Small intestine (tissue), 16 donors: ENCODE data around the gene TMEM50B. TPM values are rescaled to one million over a fixed set of nuclear protein-coding genes. Genes with fewer than 3 reads are reported as not detected.

ENCODE experiments used
- DNase-seq, 2 donors: peaks; one replicate each; pipeline versions ENCODE4 v3.0.0 to v3.0.0-alpha.2; 2013
- FAIRE-seq: peaks from 2 replicates; lab custom pipeline; 2012; peaks lifted over from hg19 to GRCh38; lab: Jason Lieb, UNC
- H3K27ac ChIP-seq, 3 donors: one replicate each; pipeline ENCODE4 v1.5.1; 2013; ENCODE audit warnings: low read length in 2 of 3, mild to moderate bottlenecking in 2 of 3, control low read depth in 1 of 3, inconsistent platforms in 1 of 3, low read depth in 1 of 3, moderate library complexity in 1 of 3
- H3K27me3 ChIP-seq, 3 donors: one replicate each; pipeline ENCODE4 v1.6.1; 2013; ENCODE audit warnings: low read length in 3 of 3, inconsistent platforms in 1 of 3; ENCODE audit not compliant: control insufficient read depth in 3 of 3, insufficient read depth in 3 of 3
- H3K36me3 ChIP-seq, 3 donors: one replicate each; pipeline ENCODE4 v1.6.1; 2013; ENCODE audit warnings: low read length in 3 of 3, inconsistent platforms in 1 of 3, low read depth in 1 of 3, mild to moderate bottlenecking in 1 of 3, moderate library complexity in 1 of 3; ENCODE audit not compliant: control insufficient read depth in 3 of 3, insufficient read depth in 2 of 3
- H3K4me1 ChIP-seq, 3 donors: one replicate each; pipeline ENCODE4 v1.6.1; 2013; ENCODE audit warnings: low read length in 2 of 3, inconsistent platforms in 1 of 3, low read depth in 1 of 3, mild to moderate bottlenecking in 1 of 3, moderate library complexity in 1 of 3; ENCODE audit not compliant: control insufficient read depth in 3 of 3, insufficient read depth in 2 of 3
- H3K4me3 ChIP-seq, 3 donors: one replicate each; pipeline ENCODE4 v1.5.1; 2013; ENCODE audit warnings: low read length in 3 of 3, control low read depth in 1 of 3, inconsistent platforms in 1 of 3, low read depth in 1 of 3, mild to moderate bottlenecking in 1 of 3, moderate library complexity in 1 of 3
- H3K9me3 ChIP-seq, 2 donors: one replicate each; pipeline ENCODE4 v1.6.1; 2013; ENCODE audit warnings: low read depth in 1 of 2, low read length in 1 of 2; ENCODE audit not compliant: control insufficient read depth in 2 of 2, insufficient read depth in 1 of 2
- WGBS, 3 donors: extraction: QIAGEN DNeasy Blood & Tissue Kit; methylation state at CpG; one replicate each; pipeline ENCODE4 v1.1.7; 2013; 5-methylcytosine and 5-hydroxymethylcytosine counted together
- long read RNA-seq, 10 donors: transcript quantifications; one replicate each; lab custom pipeline, GENCODE V29; 2026
- polyA plus RNA-seq, 4 donors: library from polyadenylated mRNA; stranded (reverse) in 3 of 4; unstranded in 1 of 4; fragments of 200-250 nt in 3 of 4; fragments of 120-200 nt in 1 of 4; gene quantifications; one replicate each; pipeline versions ENCODE4 v1.2.1 to v1.2.3, GENCODE V29; 2013
- donor health status: healthy with polysubstance abuse.
- donor health status: control.
- donor health status: control.
- donor health status: Bipolar disorder and iron deficiency.
- donor health status: healthy.

TMEM50B gene
- polyA plus RNA-seq, result 10 to 100 TPM; 22.2 to 54.3 (median 50.1) TPM
- long read RNA-seq, donor 1, transcript TMEM50B-210 (7 exons, 2,375 nt), result major isoform, 49 of 176 reads
- long read RNA-seq, donor 1, partial matches to known transcripts, result 100 of 176 reads
- long read RNA-seq, donor 1, other reads (novel, unspliced or antisense), result 20 of 176 reads
- long read RNA-seq, donor 2, transcript TMEM50B-210 (7 exons, 2,375 nt), result major isoform, 9 of 12 reads
- long read RNA-seq, donor 2, partial matches to known transcripts, result 0 of 12 reads
- long read RNA-seq, donor 2, other reads (novel, unspliced or antisense), result 0 of 12 reads
- long read RNA-seq, donor 3, transcript TMEM50B-210 (7 exons, 2,375 nt), result major isoform, 20 of 29 reads
- long read RNA-seq, donor 3, partial matches to known transcripts, result 0 of 29 reads
- long read RNA-seq, donor 3, other reads (novel, unspliced or antisense), result 0 of 29 reads
- long read RNA-seq, donor 4, result 0 reads
- long read RNA-seq, donor 5, partial matches to known transcripts, result 0 of 4 reads
- long read RNA-seq, donor 5, other reads (novel, unspliced or antisense), result 0 of 4 reads
- long read RNA-seq, donor 6, transcript TMEM50B-210 (7 exons, 2,375 nt), result major isoform, 14 of 115 reads
- long read RNA-seq, donor 6, partial matches to known transcripts, result 50 of 115 reads
- long read RNA-seq, donor 6, other reads (novel, unspliced or antisense), result 49 of 115 reads
- long read RNA-seq, donor 7, transcript TMEM50B-210 (7 exons, 2,375 nt), result major isoform, 40 of 43 reads
- long read RNA-seq, donor 7, partial matches to known transcripts, result 0 of 43 reads
- long read RNA-seq, donor 7, other reads (novel, unspliced or antisense), result 0 of 43 reads
- long read RNA-seq, donor 8, transcript TMEM50B-210 (7 exons, 2,375 nt), result major isoform, 5 of 5 reads
- long read RNA-seq, donor 8, partial matches to known transcripts, result 0 of 5 reads
- long read RNA-seq, donor 8, other reads (novel, unspliced or antisense), result 0 of 5 reads
- long read RNA-seq, donor 9, partial matches to known transcripts, result 13 of 28 reads
- long read RNA-seq, donor 9, other reads (novel, unspliced or antisense), result 12 of 28 reads
- long read RNA-seq, donor 10, transcript TMEM50B-210 (7 exons, 2,375 nt), result major isoform, 34 of 150 reads
- long read RNA-seq, donor 10, transcript TMEM50B-209 (4 exons, 695 nt), result minor isoform, 6 of 150 reads
- long read RNA-seq, donor 10, partial matches to known transcripts, result 62 of 150 reads
- long read RNA-seq, donor 10, other reads (novel, unspliced or antisense), result 47 of 150 reads

DNA sequence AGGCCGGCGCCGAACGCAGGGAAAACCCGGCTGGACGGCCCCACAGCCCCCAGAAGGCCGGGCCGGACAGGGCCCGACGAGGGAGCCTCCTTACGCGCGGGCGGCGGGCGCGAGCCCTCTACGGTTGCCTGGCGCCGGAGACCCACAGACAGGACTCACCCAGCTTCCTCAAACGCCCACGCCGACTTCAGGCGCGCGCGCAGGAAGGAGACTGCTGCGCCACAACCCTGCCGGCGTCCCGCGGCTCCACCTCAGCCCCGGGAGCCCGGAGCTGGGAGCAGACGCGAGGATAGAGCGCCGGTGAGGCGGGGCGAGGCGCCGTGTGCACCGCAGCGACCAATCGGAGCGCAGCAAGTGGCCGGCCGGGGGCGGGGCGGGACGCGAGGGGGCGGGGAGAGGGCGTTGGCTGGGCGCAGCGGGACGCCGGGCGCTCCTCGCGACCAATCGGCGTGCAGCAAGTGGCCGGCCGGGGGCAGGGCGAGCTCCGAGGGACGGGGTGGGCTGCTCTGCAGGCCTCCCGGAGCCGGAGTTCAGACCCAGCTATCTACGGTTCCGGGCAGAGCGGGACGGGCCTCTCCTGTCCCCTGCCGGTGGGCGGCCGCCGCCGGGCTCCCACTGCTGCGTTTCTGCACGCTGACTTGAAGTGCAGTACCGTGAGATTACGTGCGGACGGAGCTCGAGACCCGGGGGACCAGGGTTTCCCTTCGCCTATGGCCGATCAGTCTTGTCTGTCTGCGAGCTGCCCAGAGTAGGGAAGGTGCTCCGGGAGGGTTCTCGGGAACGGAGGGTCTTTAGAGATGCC, at the start of gene TMEM50B:
TSS of gene TMEM50B (minus strand) at position 296 of the 802 bp plus-strand sequence. CDS start 11,089 bp downstream, outside the sequence.
- FAIRE-seq, result no peak

DNA sequence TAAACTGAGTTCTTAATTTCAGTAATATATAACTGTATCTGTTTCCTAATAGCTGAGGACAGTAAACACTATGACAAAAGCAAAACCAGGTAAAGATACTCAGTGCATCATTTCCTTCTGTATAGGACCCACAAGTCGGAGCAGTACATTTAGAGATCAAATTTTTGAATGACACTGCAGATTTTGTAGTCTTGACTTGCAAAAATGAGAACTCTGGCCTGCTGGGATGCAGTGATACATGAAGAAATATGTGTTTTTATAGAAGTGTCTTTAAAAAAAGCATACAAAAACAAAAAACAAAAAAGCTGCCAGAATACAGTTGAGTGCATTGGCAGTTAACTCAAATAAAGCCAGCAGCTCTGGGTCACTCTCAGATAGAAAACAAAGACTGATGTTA, 43.2 kb upstream of the TMEM50B start:
- Histone ChIP-seq H3K36me3 (peaks cover 14 to 38% (median 18%) of the 10 kb centered on the region in 3 donors), H3K4me1 (no peaks in the 10 kb centered on the region), H3K27ac (no peak overlapping the region), H3K4me3 (no peak overlapping the region), H3K27me3 (no peaks in the 10 kb centered on the region), H3K9me3 (no peaks in the 10 kb centered on the region)
- no peak for DNase-seq
- no peak for FAIRE-seq
- WGBS, 3 donors, result 83 to 88% (median 83%) methylated on average over 1 of the region's 1 CpG

More for the DNA sequence above, at the start of gene TMEM50B:
- Histone ChIP-seq H3K9me3 (no peaks in the 10 kb centered on the region), H3K27me3 (no peaks in the 10 kb centered on the region), H3K4me1 (no peaks in the 10 kb centered on the region), H3K4me3 (peak within 1 kb of the TSS; percentile 79 to 91 (median 80)), H3K27ac (peak within 1 kb of the TSS; percentile 96 to 99 (median 96)), H3K36me3 (peaks cover 0 to 6% (median 0%) of the 10 kb centered on the region in 3 donors)
- 0 to 1% (median 0%) methylated on average over 67 to 93 of the region's 93 CpGs for WGBS, 3 donors
- peak; percentile 97 for DNase-seq

DNA sequence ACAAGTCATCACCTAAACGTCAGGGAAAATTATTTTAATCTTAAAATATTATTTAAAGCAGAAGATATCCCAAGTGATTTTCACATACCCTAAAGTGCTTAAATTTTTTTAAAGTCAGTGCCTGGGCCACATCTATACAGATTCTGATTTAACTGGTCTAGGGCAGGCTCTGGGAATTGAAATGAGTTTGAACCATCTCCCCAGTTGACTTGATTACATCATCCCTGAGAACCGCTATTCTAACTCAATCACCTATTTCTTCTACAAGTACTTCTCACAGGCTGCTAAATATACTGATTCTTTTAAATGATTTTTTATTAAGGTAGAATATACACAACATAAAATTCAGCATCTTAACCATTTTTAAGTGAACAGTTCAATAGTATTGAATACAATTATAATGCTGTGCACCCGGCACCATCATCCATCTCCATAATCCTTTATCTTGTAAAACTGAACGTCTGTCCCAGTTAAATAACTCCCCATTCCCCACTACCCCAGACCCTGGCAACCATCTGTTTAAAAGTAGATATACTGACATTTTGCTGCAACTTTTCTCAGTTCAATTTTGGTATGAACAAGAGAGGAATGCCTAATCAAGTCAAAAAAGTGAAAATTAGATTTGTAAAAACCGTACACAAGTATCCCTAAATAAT, 42.7 kb upstream of the TMEM50B start:
- WGBS, 3 donors, result 85 to 88% (median 87%) methylated on average over 5 of the region's 5 CpGs
- no peak overlapping the region for H3K4me3 ChIP-seq

DNA sequence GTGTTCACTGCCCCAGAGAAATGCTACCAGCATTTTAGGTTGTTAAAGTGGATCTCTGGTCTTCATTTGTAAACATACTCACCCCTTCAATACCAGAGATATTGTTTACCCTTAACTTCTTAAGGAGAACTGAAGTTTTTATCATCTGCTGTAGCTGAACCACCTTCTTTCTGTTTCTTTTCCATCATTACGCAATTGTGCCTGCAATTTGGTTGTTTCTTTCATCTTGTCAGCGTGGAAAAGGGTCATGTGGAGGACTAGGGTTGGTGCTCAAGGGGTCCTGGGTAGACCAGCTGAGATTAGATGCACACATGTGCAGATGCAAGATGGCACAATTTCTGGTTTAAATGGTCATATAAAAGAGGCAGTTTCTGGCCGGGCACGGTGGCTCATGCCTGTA, 39.1 kb upstream of the TMEM50B start:
- DNase-seq (no peak), FAIRE-seq (no peak)
- peaks cover 13 to 27% (median 20%) of the 10 kb centered on the region in 3 donors for H3K36me3 ChIP-seq
- no peak overlapping the region for H3K27ac ChIP-seq
- no peaks in the 10 kb centered on the region for H3K4me1 ChIP-seq
- H3K4me3 ChIP-seq, result no peak overlapping the region
- no peaks in the 10 kb centered on the region for H3K27me3 ChIP-seq
- H3K9me3 ChIP-seq, result no peaks in the 10 kb centered on the region
- whole genome bisulfite sequencing, 3 donors, result 94 to 98% (median 96%) methylated on average over 4 of the region's 4 CpGs

More for the DNA sequence above, 42.7 kb upstream of the TMEM50B start:
- FAIRE-seq (no peak), DNase-seq (no peak)
- H3K27ac ChIP-seq, result no peak overlapping the region
- peaks cover 16 to 35% (median 20%) of the 10 kb centered on the region in 3 donors for H3K36me3 ChIP-seq
- no peaks in the 10 kb centered on the region for H3K9me3 ChIP-seq
- H3K27me3 ChIP-seq, result no peaks in the 10 kb centered on the region
- H3K4me1 ChIP-seq, result no peaks in the 10 kb centered on the region

DNA sequence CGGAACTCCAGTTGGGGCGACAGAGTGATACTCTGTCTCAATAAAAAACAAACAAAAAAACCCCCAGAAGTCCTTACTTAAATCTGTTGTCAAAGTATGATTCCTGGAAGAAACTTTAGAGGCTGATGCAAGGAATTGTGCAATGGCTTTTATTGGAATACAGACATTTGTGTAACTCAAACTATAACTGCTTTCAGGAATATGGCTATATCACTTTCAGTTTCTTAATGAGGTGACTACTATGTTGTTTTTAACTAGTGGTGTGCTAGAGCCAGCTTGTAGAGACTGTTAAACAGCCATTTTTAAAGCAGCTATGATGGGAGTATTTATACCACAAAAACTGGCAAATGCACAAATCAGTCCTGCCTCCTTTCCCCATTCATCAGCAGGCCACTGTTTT, 34.5 kb upstream of the TMEM50B start:
- H3K9me3 ChIP-seq, result no peaks in the 10 kb centered on the region
- DNase-seq (peak in 1 of 2 donors; percentile 10), FAIRE-seq (no peak)
- no peaks in the 10 kb centered on the region for H3K27me3 ChIP-seq
- H3K27ac ChIP-seq, result no peak overlapping the region
- 87 to 92% (median 91%) methylated on average over 2 of the region's 2 CpGs for WGBS, 3 donors
- peaks cover 18 to 43% (median 34%) of the 10 kb centered on the region in 3 donors for H3K36me3 ChIP-seq
- no peaks in the 10 kb centered on the region for H3K4me1 ChIP-seq
- no peak overlapping the region for H3K4me3 ChIP-seq

DNA sequence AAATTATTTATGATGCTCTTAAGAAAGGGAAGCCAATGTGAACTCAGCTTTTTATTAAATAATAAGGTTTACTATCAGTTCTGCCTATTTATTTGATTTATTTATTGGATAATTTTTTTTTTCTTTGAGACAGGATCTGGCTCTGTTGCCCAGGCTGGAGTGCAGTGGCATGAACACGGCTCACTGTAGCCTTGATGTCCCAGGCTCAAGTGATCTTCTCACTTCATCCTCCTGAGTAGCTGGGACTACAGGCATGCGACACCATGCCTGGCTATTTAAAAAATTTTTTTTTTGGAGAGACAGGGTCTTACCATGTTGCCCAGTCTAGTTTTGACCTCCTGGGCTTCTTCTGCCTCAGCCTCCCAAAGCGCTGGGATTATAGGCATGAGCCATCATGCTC, 32.7 kb upstream of the TMEM50B start:
- 91 to 99% (median 97%) methylated on average over 3 of the region's 3 CpGs for WGBS, 3 donors
- DNase-seq, result no peak
- Histone ChIP-seq H3K27me3 (no peaks in the 10 kb centered on the region), H3K27ac (no peak overlapping the region), H3K9me3 (no peaks in the 10 kb centered on the region), H3K4me3 (no peak overlapping the region), H3K36me3 (peaks cover 19 to 40% (median 30%) of the 10 kb centered on the region in 3 donors), H3K4me1 (no peaks in the 10 kb centered on the region)
- FAIRE-seq, result no peak

DNA sequence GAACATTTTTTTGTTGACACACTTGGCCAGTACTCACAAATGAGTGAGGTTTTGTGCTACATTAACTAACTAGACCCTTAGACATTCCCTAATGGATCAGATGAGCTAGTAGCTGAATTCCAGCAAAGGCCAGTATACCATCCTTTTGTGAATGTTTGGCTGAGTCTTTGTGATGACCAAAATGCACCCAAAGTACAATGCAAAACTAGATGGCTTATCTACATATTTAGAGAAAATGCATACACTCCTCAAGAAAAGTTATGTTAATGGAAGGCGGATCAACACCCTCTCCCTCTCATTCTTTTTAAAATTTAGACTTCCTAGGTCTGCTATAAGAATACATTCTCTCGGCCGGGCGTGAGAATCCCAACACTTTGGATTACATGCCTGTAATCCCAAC, 31.9 kb upstream of the TMEM50B start:
- FAIRE-seq (no peak), DNase-seq (no peak)
- no peak overlapping the region for H3K27ac ChIP-seq
- H3K27me3 ChIP-seq, result no peaks in the 10 kb centered on the region
- H3K36me3 ChIP-seq, result peaks cover 15 to 36% (median 22%) of the 10 kb centered on the region in 3 donors
- 98 to 99% (median 99%) methylated on average over 4 of the region's 4 CpGs for WGBS, 3 donors
- no peak overlapping the region for H3K4me3 ChIP-seq
- H3K9me3 ChIP-seq, result no peaks in the 10 kb centered on the region
- no peaks in the 10 kb centered on the region for H3K4me1 ChIP-seq
